HG02678 (cell line): ENCODE data around the gene SPECC1.
"Not testable (repeated sequence)": the region's sequence is repeated elsewhere in the genome, so short reads cannot be mapped to it uniquely, and the experiment has no call there.

ENCODE experiments used
- ATAC-seq: cut with Tn5 transposase; IDR thresholded peaks from one replicate; pipeline ENCODE4 v1.9.1; 2021; ENCODE audit warnings: mild to moderate bottlenecking, moderate library complexity; ENCODE audit not compliant: unreplicated experiment

SPECC1 gene

DNA sequence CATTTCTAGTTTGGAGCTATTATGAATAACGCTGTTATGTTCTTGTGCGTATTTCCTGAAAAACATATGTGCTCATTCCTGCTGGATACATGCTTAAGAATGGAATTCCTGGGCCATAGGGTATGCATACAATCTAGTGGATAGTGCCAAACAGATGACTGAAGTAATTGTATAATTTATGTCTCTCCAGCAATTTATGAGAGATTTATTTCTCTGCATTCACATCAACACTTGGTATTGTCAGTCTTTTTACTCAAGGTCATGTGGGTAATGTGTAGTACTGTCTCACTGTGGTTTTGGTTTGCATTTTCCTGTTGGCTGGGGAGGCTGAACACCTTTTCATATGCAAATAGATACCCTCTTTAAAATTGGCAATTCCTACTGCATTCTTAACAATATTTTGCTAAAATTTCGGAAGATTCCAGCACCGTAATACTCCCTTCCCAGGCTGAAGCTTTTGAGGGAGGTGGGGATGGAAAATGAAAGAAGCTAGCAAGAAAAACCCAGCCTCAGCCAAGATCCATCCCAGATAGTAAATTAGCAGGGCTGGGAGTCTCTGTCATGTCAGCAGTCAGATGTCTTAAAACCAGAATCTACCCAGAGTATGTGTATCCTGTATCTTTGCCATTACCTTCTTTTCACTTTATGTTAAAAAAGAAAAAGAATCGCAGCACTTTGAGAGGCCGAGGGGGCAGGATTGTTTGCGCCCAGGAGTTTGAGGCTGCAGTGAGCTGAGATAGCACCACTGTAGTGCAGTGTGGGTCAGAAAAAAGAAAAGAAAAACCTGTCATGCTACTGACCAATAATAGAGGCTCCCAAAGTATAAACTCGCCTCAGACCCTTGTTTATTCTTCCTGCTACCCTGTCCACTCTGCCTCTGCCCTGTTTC lies 253.3 kb downstream of the SPECC1 start:
- no peak for ATAC-seq

DNA sequence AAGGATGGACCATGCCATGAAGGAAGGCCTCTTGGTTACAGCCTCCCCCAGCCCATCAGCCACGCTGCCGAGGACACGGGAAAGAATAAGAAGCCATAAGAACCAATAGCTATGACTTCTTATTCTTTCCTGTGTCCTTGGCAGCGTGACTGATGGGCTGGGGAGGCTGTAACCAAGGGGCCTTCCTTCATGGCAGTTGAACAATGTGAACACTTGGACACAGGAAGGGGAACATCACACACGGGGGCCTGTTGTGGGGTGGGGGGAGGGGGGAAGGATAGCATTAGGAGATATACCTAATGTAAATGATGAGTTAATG lies 253.9 kb downstream of the SPECC1 start:
- not testable (repeated sequence) for ATAC-seq

DNA sequence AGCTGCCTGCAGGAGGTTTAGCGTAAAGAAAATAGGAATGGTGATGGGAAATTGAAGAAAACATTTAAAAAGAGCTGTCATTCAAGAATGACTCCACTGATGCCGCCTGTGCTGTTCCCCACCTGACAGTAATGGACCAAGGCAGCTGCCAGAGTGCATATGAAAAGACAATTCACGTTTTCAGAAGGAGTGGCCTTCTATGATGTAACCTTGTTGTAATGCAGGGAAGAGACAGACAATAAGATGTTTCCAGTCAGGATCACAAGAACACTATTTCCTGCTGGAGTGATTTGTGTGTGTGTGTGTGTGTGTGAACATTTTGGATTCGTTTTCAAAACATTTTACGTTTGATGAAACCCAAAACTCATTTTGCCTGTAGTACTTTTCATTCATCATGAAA lies 254.4 kb downstream of the SPECC1 start:
- ATAC-seq = no peak

DNA sequence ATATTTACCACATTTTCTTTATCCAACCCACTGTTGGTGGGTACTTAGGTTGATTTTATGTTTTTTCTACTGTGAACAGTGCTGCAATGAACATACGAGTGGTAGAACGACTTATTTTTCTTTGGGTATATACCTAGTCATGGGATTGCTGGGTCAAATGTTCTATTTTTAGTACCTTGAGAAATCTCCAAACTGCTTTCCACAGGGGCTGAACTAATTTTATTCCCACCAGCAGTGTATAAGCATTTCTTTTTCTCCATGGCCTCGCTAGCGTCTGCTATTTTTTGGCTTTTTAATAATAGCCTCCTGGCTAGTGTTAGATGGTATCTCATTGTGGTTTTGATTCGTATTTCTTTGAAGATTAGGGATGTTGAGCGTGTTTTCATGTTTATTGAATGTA lies 255.8 kb downstream of the SPECC1 start:
- ATAC-seq = no peak

DNA sequence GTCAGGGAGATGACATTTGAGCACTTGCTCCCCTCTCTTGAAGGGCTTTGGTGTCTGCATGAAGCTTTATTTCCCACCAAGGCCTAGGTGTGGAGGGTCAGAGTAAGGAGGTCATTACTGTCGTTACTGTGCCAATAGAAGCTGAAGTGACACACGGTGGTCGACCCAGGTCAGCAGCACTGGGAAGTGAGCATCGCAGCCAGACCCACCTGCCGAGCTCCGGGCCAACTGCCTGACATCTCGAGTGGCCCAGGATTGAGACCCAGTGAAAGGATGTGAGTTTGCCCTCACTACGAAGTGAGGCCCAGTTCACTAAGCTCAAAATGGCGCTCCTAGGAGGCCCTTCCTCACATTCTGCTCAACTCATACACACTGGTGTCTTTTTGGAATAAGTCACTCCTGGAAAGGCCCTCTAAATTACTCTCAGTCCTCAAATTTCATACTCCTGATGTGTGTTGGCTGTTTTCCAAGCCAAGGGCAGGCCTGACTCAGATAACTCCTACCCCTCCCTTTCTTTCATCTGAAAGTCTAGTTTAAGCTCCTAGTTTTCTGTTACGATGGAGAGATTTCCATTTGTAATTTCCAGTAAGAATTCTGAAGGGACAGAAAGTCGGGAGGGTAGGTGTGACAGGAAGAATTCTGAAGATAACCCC lies 257.8 kb downstream of the SPECC1 start:
- no peak for ATAC-seq

- no peak for ATAC-seq
Observed at GRCh38 chr17:20267459-20267842, 258.3 kb downstream of the SPECC1 start.

DNA sequence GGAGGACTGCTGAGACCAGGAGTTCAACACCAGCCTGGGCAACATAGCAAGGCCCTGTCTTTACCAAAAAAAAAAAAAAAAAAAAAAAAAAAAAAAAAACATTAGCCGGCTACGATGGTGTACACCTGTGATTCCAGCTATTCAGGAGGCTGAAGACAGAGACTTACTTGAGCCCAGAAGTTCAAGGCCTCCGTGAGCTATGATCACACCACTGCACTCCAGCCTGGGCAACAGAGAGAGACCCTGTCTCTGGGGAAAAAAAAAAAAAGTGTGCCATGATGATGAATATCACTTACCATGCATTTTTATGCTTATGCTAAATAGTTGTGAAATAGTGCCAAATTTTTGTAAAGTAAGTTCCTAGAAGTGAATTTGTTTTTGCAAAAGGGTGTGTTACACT lies 261.2 kb downstream of the SPECC1 start:
- no peak for ATAC-seq

GRCh38 chr17:20271011-20271610 lies 262.0 kb downstream of the SPECC1 start:
- ATAC-seq = no peak

DNA sequence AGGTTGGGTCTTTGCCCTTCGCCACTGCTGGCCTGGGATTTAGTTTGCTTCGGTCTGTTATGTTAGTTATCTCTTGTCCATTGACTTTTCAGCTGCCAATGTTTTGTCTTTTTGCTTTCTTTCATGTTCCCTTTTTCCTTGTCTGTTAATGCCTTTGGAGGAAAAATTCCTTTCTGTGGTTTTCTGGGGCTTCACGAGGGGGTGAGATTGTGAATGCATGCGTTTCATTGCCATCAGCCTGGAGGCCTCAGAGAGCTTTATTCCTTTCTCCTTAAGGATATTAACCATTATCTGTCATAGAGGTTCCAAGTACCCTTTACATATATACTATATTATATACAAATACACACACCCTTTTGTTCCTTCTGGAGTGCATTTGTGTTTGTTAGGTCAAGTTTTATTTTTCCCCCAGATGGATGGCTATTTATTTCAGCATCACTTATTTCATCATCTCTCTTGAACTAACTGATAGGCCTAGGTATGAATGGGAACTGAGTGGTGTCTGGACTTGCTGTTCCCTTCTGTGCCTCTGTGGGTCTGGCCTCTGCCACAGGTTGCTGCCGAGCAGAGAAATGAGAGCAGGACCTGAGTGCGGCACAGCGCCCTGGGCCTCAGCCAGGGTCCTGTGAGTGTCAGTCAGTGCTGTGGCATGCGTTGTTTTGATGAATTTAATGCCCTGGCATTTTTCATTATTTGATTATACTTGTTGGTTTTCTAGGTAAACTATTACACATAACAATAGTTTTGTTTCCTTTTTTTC lies 264.8 kb downstream of the SPECC1 start:
- ATAC-seq = no peak

GRCh38 chr17:20275653-20276052 lies 266.5 kb downstream of the SPECC1 start:
- ATAC-seq = no peak

GRCh38 chr17:20276421-20276820 lies 267.3 kb downstream of the SPECC1 start:
- ATAC-seq = no peak

GRCh38 chr17:20278805-20279204 lies 269.6 kb downstream of the SPECC1 start:
- no peak for ATAC-seq

DNA sequence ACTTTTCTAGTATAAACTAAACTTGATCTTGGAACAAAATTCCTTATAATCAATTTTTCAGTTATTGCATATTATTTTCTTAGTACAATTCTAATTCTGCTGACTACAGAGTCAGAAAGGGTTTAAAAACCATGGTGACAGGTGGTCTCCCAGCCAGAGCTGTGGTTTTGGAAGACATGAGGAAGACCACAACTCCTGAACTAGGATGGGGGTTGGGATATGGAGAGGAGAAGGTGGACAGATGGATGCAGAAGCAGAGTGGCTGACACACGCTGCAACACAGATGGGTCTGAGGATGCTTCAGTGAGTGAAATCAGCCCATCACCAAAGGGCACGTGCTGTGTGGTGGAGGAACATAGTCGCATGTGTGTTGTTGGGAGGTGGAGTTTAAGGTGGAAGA lies 270.5 kb downstream of the SPECC1 start:
- no peak for ATAC-seq

DNA sequence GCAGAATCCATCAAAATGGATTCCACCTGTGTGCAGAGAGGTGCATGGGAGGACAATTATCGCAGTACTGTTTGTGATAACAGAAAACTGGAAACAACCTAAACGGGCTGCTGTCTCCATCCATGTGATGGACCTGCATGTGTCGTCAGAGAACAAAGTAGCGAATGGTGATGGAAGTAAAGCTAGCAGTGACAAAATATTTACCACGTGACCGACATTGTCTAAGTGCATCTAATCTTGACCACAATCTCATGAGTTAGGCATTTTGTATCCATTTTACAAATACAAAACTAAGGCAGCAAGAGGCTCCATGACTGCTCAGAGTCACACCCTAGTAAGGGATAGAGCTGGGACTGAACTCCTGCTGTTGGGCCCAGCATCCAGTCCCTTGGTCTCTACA lies 270.9 kb downstream of the SPECC1 start:
- no peak for ATAC-seq

GRCh38 chr17:20280851-20281250 lies 271.7 kb downstream of the SPECC1 start:
- ATAC-seq = no peak

- no peak for ATAC-seq
Observed at GRCh38 chr17:20281860-20282259, 272.7 kb downstream of the SPECC1 start.

DNA sequence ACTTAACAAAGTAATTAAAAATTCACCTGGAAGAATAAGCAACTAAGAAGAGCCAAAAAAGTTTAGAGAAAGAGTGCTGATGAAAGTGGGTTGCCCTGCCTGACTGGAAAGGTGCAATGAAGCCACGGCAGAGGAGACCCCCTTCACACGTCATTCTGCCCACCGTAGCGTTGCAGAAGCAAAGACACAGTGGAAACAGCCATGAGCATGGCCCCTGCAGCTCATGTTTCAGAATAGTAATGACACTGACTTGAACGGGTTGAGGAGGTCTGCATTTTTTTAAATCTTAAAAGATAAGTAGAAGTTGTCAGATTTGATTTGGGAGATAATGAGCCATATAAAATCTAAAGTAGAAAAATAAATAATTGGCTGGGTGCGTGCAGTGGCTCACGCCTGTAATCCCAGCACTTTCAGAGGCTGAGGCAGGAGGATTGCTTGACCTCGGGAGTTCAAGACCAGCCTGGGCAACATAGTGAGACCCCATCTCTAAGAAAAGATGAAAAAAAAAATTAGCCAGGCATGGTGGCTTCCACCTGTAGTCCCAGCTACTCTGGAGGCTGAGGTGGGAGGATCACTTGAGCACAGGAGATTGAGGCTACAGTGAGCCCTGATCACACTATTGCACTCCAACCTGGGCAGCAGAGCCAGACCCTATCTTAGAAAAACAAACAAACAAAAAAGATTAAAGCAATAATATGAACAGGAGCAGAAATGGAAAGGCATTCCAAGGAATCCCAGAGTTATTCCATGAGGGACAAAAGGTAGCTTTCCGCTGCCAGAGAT lies 273.6 kb downstream of the SPECC1 start:
- ATAC-seq = no peak

DNA sequence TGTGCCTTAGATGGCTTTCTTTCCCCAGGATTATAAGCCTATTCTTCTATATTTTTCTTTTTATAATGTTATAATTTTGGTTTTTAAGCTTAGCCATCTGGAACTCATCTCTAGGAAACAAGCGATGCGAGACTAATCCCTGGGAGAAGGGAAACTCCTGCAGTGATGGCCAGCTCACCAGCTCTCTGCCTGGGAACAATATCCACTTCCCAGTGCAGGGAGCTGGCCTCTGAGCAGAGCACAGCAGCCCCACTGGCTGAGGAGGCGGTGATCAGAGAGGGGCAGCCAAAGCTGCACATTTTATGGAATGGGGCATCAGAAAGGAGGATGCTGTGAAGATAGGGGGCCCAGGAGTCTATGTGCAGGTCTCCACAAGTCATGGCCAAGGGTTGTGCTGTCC lies 274.9 kb downstream of the SPECC1 start:
- ATAC-seq = no peak

DNA sequence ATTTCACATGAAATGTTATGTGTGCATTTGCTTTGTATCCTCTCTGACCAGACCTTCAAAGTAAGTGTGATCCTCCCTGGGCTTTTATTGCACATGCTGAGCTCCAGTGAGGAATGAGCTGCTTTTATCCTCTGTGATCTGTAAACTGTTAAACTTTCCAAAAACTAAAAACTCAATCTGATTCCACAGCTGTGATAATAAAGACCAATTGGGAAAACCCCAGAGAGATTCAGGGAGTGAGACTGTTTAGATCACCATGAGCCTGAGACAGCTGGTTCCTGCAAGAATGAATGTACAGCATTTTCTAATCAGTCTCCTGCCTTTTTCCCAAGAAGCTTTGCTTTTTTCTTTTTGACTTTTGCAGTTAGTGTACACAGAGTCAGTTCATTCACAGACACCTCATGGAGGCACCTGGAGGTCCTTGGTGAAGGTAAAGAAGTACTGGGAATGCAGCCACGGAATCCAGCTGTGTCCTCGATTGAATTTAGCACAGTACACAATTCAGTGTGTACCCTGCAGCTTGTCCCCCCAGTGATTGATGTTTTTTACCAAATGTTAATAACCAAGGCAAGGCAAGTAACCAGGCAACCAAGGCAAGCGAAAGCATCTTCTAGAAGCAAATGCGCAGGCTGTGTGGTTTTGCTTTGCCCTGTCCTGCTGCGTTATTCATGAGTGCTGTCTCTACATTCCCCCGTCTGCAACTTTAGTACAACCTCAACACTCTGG lies 275.6 kb downstream of the SPECC1 start:
- ATAC-seq = no peak

DNA sequence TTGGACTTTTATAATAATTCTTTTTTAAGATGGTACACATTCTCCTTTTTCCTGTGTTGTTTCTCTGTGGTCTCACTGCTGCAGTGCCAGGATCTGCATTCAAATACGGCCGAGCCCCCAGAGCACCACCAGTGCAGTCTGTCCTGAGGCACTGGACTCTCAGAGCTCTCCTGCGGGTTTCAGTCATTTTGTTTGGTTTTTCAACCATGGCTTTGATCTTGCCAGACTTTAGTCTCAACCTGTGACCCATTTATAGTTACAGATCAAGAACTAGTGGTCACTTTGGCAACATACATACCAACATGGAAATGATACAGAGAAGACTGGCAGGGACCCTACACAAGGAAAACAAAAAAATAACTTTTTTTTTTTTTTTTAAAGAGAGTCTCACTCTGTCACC lies 280.8 kb downstream of the SPECC1 start:
- no peak for ATAC-seq
